ENCODE data around the gene RNF39. TPM values are rescaled to one million over a fixed set of nuclear protein-coding genes. Genes with fewer than 3 reads are reported as not detected.

Gene RNF39
- total and polyA plus RNA-seq, 2 of the 4 experiments (the other 2 are of a cell fraction) = not detected

DNA sequence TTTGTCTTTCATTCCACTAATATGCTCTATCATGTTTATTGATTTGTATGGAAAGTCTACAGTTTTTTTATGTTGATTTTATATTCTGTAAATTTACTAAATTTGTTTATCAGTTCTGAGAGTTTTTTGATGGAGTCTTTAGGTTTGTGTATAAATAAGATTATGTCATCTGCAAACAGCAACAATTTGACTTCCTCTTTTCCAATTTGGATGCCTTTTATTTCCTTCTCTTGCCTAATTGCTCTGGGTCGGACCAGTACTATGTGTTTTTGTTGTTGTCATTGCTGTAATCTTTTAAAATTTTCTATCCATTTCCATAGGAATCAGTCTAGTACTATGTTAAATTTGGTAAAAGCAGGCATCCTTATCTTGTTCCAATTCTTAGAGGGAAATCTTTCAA, 46.0 kb downstream of the RNF39 start:
- Histone ChIP-seq H2AFZ (replicated peaks; ENCODE audit: low read length, poor library complexity) (no peak overlapping the region), H3K27me3 (ENCODE audit: control insufficient read depth, insufficient read depth, low read length) (no peaks in the 10 kb centered on the region), H3K9me3 (ENCODE audit: control insufficient read depth, insufficient read depth, low read length) (no peaks in the 10 kb centered on the region), H3K56ac (ENCODE audit: extremely low read depth, insufficient read depth, low read length) (no peak overlapping the region), H3K27ac (ENCODE audit: insufficient read depth, low read length) (no peak overlapping the region), H4K5ac (ENCODE audit: low read depth, low read length) (no peak overlapping the region), H3K4me2 (ENCODE audit: low read depth, low read length) (no peak overlapping the region), H3K36me3 (ENCODE audit: control insufficient read depth, insufficient read depth, low read length) (no peaks in the 10 kb centered on the region; the same call in 1 of the 2 replicates), H3K14ac (replicated peaks; ENCODE audit: low read depth, low read length) (no peak overlapping the region), H3K23ac (ENCODE audit: low read depth, low read length) (no peak overlapping the region), H2BK5ac (ENCODE audit: low read depth, low read length, poor library complexity, severe bottlenecking) (no peak overlapping the region), H3K9ac (ENCODE audit: low read depth, low read length) (no peak overlapping the region), H2AK5ac (ENCODE audit: low read depth, low read length) (no peak overlapping the region), H3K4ac (ENCODE audit: low read depth, low read length) (no peak overlapping the region), H3K18ac (ENCODE audit: low read depth, low read length) (no peak overlapping the region), H4K20me1 (ENCODE audit: insufficient read depth, low read length) (no peaks in the 10 kb centered on the region), H4K8ac (ENCODE audit: low read depth in 2 of 2, low read length in 2 of 2) (no peak overlapping the region), H2AK9ac (replicated peaks; ENCODE audit: low read depth, low read length, poor library complexity) (no peak overlapping the region), H2BK15ac (ENCODE audit: low read depth, low read length) (no peak overlapping the region), H3K79me1 (ENCODE audit: low read depth in 1 of 2, low read length in 2 of 2) (no peaks in the 10 kb centered on the region), H2BK120ac (ENCODE audit: low read depth, low read length) (no peak overlapping the region), H4K91ac (ENCODE audit: insufficient read depth, low read depth, low read length) (no peak overlapping the region), H3K4me3 (ENCODE audit: insufficient read depth, low read depth, low read length) (no peak overlapping the region), H3K9me1 (ENCODE audit: insufficient read depth, low read length) (0 out of 2 replicates have a peak, but pooled peaks cover under 1% of the 10 kb centered on the region), H3K4me1 (ENCODE audit: control insufficient read depth, insufficient read depth, low read length) (no peaks in the 10 kb centered on the region; the same call in 1 of the 2 replicates), H2BK20ac (ENCODE audit: low read depth, low read length) (no peak overlapping the region)
- ATAC-seq (ENCODE audit: low read depth) (no peak), DNase-seq (no peak)
- WGBS, 2 experiments (ENCODE audit: extremely low coverage in 2 of 2, insufficient read length in 1 of 2) = no CpG with 5 or more reads among the region's 1 CpG
- CTCF ChIA-PET = no interaction called here
- BruUV-seq (replicated peaks) = no TSS peak
- dilution Hi-C loops (cut with HindIII; ENCODE audit: low sequenced_read_pairs, unreplicated experiment) (no loop called here), in situ Hi-C loops (cut with MboI; ENCODE audit: low sequenced_read_pairs) (no loop called here), intact Hi-C loops (cut with micrococcal nuclease) (no loop called here)
- TF ChIP-seq, protein P1, sequence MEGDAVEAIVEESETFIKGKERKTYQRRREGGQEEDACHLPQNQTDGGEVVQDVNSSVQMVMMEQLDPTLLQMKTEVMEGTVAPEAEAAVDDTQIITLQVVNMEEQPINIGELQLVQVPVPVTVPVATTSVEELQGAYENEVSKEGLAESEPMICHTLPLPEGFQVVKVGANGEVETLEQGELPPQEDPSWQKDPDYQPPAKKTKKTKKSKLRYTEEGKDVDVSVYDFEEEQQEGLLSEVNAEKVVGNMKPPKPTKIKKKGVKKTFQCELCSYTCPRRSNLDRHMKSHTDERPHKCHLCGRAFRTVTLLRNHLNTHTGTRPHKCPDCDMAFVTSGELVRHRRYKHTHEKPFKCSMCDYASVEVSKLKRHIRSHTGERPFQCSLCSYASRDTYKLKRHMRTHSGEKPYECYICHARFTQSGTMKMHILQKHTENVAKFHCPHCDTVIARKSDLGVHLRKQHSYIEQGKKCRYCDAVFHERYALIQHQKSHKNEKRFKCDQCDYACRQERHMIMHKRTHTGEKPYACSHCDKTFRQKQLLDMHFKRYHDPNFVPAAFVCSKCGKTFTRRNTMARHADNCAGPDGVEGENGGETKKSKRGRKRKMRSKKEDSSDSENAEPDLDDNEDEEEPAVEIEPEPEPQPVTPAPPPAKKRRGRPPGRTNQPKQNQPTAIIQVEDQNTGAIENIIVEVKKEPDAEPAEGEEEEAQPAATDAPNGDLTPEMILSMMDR (conservative IDR thresholded peaks at IDR 0.05; ENCODE audit: low read depth, low read length) = no peak
- TF ChIP-seq CHD1 (IDR thresholded peaks at IDR 0.05; ENCODE audit: low read depth, low read length) (no peak), RFX5 (IDR thresholded peaks at IDR 0.05; ENCODE audit: low read depth, low read length) (no peak), RAD21 (IDR thresholded peaks at IDR 0.05; ENCODE audit: low read length) (no peak), FOS (IDR thresholded peaks at IDR 0.05; ENCODE audit: low read depth, low read length) (no peak), POLR2A (IDR thresholded peaks at IDR 0.05; ENCODE audit: low read depth, low read length) (no peak), MAZ (IDR thresholded peaks at IDR 0.05; ENCODE audit: borderline replicate concordance, low read depth, low read length) (no peak), SMC3 (IDR thresholded peaks at IDR 0.05; ENCODE audit: low read depth, low read length) (no peak), RCOR1 (IDR thresholded peaks at IDR 0.05; ENCODE audit: insufficient replicate concordance, low read length) (no peak), MXI1 (IDR thresholded peaks at IDR 0.05; ENCODE audit: borderline replicate concordance, low read depth, low read length) (no peak), NFE2L2 (IDR thresholded peaks at IDR 0.05; ENCODE audit: low read depth, low read length) (no peak), MAFK (IDR thresholded peaks at IDR 0.05; ENCODE audit: low read depth, low read length) (no peak)
- TF ChIP-seq, protein P2, sequence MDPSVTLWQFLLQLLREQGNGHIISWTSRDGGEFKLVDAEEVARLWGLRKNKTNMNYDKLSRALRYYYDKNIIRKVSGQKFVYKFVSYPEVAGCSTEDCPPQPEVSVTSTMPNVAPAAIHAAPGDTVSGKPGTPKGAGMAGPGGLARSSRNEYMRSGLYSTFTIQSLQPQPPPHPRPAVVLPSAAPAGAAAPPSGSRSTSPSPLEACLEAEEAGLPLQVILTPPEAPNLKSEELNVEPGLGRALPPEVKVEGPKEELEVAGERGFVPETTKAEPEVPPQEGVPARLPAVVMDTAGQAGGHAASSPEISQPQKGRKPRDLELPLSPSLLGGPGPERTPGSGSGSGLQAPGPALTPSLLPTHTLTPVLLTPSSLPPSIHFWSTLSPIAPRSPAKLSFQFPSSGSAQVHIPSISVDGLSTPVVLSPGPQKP (IDR thresholded peaks at IDR 0.05; ENCODE audit: borderline replicate concordance, low read depth, low read length) = no peak
- TF ChIP-seq, protein P3, sequence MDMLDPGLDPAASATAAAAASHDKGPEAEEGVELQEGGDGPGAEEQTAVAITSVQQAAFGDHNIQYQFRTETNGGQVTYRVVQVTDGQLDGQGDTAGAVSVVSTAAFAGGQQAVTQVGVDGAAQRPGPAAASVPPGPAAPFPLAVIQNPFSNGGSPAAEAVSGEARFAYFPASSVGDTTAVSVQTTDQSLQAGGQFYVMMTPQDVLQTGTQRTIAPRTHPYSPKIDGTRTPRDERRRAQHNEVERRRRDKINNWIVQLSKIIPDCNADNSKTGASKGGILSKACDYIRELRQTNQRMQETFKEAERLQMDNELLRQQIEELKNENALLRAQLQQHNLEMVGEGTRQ (IDR thresholded peaks at IDR 0.05; ENCODE audit: low read depth, low read length) = no peak
- POLR2A ChIA-PET (ENCODE audit: unreplicated experiment) = no interaction called here
